ENCODE results near the gene COL27A1.

COL27A1 gene

GRCh38 chr9:114206221-114206789 lies 51.0 kb downstream of the COL27A1 start:
- DNase-seq (ENCODE audit: low spot score): no peak

DNA sequence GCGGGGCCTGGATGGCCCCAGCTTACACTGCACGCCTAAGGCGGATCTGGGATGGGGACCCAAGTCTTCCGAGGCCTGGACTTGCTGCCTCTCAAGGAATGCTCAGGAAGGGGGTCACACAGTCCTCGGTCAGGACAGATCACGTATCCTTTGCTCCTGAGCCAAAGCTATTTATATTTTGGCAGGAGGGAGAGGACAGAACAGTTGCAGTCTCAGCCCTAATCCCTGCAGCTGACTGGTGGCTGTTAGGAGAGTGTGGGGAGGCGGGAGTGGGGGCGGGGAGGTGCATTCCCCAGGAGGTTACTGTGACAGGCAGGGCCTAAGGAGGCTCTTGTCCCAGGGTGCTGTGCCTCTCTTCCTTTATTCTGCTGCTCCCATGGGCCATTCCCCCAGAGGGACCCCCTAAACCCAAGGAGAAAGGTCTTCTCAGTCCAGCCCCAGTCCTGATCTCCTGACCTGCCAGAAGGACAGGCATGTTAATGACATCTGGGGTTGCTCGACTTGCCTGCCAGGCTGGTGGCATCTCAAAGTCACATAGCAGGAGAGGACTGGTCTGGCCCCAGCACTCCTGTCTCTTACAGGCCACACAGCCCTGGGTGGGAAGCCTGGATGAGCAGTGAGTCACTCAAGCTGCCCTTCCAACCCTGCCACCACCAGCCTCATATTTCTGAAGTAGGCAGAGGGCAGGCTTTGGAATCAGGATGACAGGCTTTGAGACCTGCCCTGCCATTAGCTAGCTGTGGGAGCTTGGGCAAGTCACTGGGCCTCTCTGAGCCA lies 51.9 kb downstream of the COL27A1 start:
- no peak for DNase-seq (ENCODE audit: low spot score)

GRCh38 chr9:114207845-114208244 lies 52.5 kb downstream of the COL27A1 start:
- no peak for DNase-seq (ENCODE audit: low spot score)

GRCh38 chr9:114209151-114209550 lies 53.8 kb downstream of the COL27A1 start:
- no peak for DNase-seq (ENCODE audit: low spot score)

DNA sequence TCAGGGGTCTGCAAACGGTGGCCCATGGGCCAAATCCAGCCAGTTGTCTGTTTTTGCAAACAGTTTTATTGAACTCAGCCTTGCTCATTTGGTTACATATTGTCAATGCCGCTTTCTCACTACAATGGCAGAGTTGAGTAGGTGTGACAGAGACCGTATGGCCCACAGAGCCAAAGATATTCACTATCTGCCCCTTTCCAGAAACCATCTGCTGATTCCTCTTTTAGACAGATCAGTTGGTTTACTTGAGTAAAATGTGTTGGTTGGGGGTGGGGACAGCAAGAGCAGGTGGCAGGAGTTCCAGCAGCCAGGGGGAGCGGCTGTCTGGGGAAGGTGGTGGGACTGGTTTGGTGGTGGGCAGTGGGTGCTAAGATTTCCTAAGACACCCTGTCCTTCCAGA lies 54.8 kb downstream of the COL27A1 start:
- DNase-seq (ENCODE audit: low spot score): no peak

DNA sequence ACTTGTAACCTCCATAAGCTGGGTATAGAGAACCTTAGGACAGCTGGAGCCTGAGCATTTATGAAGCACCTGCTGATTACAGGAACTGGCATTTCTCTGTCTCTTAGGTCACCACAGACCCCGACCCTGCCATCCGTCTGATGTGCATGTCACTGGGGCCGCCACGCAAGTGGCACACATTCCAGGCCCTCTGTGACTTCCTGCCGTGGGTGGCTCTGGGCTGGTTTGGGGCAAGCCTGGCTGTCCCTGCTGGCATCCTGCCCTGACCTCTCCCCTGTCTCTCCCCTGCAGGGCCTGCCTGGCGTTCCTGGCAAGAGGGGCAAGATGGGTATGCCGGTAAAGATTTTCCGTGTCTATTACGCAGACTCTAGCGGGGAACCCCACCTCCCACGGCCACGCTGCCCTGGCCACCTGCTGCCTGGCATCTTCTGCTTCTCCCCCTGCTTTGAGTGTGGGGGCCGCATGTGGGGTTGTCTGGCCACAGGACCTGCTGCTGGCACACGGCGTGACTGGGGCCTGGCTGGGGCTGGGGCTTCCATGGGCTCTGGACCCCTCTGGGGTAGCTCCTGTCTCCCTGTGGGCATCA lies 55.4 kb downstream of the COL27A1 start:
- DNase-seq (ENCODE audit: low spot score): no peak

GRCh38 chr9:114212826-114213225 lies 57.5 kb downstream of the COL27A1 start:
- DNase-seq (ENCODE audit: low spot score): no peak

DNA sequence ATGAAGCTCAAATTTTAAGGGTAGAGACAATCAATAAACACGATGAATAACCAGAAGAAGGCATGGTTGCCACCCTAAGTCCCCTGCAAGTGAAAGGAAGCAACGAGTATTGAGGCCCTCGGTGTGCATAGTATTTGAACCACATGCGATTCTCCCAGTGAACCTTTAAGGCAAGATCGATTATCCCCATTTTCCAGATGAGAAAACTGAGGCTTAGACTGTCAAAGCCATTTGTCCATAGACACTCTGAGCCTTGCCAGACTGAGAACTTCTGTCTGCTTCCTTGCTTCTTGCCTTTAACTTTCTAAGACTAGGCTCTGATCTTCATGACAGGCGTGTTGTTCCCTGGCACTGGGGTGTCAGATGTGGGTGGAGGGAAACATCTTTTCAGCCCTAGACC lies 58.2 kb downstream of the COL27A1 start:
- no peak for DNase-seq (ENCODE audit: low spot score)

GRCh38 chr9:114214181-114214580 lies 58.8 kb downstream of the COL27A1 start:
- no peak for DNase-seq (ENCODE audit: low spot score)

DNA sequence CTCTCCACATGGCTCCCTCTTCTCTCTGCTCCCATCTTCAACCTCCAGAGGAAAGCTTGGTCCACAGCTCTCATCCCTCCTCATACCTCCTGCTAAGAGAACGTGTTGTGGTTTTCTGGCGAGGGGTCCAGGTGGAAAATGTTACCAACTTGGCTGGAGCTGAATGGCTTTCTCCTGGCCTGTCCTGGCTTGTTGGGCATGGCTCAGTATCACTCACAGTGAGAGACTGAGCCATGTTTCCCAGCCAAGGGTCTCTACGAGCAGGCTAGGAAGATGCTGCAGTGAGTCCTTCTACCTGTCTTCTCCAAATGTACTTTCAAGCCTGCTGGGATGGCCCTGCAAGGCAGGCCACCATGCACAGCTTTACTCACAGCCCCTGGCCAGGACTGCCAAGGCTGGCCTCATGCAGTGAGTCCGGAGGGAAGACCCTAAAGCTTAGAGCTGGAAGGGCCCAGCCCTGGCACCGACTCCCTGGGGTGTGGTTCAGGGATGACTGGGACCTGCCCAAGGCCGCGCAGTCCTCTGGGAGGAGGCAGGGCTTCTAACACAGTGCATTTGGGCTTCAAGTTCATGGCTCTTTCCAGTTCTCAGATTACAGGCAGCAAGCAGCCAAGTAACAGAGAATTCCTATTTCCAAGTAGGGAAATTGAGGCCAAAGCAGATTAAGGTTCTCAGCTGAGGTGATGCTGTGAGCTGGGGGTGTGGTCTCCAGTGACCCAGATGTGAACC lies 59.5 kb downstream of the COL27A1 start:
- DNase-seq (ENCODE audit: low spot score): no peak

DNA sequence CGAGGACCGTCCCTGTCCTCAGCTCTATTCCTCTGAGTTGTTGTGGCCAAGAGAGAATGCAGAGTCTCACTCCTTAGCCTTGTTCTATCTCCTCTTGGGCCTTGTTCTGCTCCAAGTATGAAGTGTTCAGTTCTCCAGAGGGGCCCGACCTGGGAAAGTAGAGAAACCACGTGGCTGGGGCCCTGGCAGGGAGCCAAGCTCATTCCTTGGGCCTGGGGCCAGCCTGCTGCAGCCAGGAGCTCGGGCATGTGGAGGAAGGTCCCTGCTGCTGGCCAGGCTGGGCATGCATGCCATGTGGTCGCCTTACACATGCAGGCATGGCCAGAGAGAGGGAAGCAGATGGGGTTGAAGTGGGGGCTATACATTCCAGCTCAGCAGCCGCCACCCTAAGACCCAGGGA lies 60.7 kb downstream of the COL27A1 start:
- DNase-seq (ENCODE audit: low spot score): no peak

GRCh38 chr9:114216976-114217375 lies 61.6 kb downstream of the COL27A1 start:
- no peak for DNase-seq (ENCODE audit: low spot score)

GRCh38 chr9:114218264-114219120 lies 63.2 kb downstream of the COL27A1 start:
- no peak for DNase-seq (ENCODE audit: low spot score)

GRCh38 chr9:114220061-114220541 lies 64.8 kb downstream of the COL27A1 start:
- DNase-seq (ENCODE audit: low spot score): no peak

DNA sequence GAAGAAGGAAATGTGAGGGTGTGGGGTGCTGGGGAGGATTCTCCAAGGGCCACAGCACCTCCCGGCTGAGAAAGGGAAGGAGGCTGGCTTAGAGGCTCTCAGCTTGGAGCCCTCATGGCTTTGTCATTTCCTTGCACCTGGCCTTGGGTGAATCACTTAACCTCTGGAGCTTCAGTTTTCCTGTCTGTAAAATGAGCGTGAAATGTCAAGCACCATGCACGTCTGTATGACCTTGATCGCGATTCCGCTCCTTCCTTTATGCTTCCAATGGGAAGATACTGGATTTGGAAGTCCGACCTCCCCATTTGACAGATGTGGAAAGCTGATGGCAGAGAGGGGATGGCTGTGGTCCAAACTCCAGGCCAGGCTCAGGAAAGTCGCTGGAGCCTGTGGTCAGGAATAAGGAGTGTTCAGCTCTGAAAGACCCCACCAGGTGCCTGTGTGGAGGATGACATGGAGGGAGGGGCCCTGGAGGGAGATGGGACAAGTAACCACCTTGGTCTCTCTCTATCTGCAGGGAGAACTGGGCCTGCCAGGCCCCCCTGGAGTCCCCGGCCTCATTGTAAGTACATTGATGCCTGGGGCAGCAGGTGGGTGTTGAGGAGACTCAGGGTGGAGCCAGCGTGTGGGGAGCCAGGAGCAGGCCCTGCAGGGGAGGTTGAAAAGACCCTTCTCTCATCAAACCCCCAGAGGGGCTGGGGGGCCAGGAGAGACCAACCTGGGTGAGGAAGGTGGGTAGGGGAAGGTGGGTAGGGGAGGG lies 66.5 kb downstream of the COL27A1 start:
- no peak for DNase-seq (ENCODE audit: low spot score)

DNA sequence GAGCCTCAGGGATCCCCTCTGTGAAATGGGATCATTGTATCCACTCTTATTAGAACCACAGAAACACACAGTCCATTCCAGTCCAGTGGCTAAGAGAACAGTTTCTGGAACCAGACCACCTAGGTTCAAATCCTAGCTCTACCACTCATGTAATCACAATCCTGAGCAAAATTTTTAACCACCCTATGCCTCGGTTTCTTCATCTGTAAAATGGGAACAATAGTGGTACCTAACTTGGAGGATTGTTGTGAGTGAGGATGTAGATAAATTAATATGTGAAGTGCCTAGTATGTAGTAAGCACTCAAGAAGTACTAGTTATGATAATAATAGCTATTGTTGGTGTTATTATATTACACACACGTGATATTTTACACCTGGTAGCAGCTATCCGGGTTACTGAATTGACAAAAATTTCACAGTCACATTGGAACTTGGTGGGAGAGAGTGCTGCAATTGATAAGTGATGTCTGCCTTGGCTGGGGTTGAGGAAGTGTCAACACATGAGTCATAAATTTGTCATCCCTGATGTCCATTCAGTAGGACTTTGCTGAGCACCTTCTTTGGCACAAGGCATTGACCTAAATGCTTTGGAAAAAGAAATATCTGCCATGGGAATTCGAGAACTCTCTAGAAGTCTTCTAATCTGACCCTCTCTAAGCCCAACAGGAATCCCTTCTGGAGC lies 68.4 kb downstream of the COL27A1 start:
- DNase-seq (ENCODE audit: low spot score): no peak

DNA sequence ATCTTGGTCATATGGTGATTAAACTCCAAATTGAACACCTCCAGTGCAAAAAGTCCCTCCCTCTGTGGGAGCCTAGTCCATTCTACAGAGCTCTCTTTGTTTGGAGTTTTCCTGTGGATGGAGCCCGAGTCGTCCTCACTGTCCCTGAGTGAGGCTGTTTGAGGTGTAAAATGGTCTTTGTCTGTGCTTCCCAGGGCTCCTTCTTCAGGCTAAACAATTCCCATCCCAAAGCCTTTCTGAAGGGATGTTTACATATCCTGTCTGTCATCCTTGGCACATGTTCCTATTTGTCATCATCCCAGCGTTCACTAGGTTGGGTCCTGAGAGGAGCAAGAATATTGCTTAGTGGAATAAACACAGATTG lies 68.9 kb downstream of the COL27A1 start:
- DNase-seq (ENCODE audit: low spot score): no peak

DNA sequence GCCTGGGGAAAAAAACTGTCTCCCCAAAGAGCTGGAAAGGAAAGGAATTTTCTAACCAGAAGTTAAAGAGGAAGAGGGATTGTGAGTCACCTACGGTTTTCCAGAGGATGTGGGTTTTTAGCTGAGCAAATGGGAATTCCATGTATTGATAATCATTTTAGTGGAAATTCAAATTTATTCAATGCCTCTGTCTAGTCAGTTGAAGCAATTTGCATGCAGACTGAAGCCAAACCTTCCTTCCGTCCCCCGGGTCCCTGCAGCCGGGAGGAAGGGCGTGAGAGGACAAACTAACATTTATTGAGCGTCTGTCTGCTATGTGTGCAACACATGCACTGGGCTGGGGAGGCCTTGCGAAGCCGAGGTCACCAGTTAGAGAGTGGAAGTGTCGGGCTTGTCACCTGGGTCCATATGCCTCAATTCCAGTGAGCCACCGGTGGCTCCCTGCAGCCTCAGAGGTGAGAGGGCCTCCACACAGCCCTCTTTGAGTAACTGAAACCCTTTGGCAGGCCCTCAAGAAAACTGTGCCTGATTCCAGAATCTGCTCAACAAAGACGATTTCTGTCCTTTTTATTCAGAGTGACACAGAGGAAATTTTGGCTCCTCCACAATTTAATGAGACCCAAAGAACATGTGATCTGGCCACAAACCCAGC lies 70.3 kb downstream of the COL27A1 start:
- DNase-seq (ENCODE audit: low spot score): no peak

GRCh38 chr9:114226246-114227055 lies 71.1 kb downstream of the COL27A1 start:
- no peak for DNase-seq (ENCODE audit: low spot score)
